Neural progenitor cell (in vitro differentiated cells): ENCODE results near the gene FAM163A. TPM values are rescaled to one million over a fixed set of nuclear protein-coding genes. Genes with fewer than 3 reads are reported as not detected.

ENCODE experiments used
- DNase-seq: peaks from one replicate; pipeline ENCODE4 v3.0.0-alpha.2; 2016; ENCODE audit warnings: low spot score
- H2AFZ ChIP-seq: fragments of 200-600 bp; sonication (generic); replicated peaks from 2 replicates; pipeline ENCODE4 v1.6.1; 2016; ENCODE audit warnings: antibody characterized with exemption
- H3F3A ChIP-seq: fragments of 200-600 bp; sonication (generic); 2 replicates; pipeline ENCODE4 v1.6.1; 2016; ENCODE audit warnings: antibody characterized with exemption, low read depth
- H3K27ac ChIP-seq: fragments of 200-600 bp; sonication (generic); 2 replicates; pipeline ENCODE4 v1.5.1; 2016; ENCODE audit warnings: mild to moderate bottlenecking
- H3K27me3 ChIP-seq: fragments of 200-600 bp; sonication (generic); 2 replicates; pipeline ENCODE4 v1.6.1; 2016; ENCODE audit warnings: mild to moderate bottlenecking, moderate library complexity
- H3K36me3 ChIP-seq: fragments of 200-600 bp; sonication (generic); 2 replicates; pipeline ENCODE4 v1.5.1; 2016
- H3K4me1 ChIP-seq: fragments of 200-600 bp; sonication (generic); 2 replicates; pipeline ENCODE4 v1.6.1; 2016; ENCODE audit warnings: mixed run types
- H3K4me2 ChIP-seq: fragments of 200-600 bp; sonication (generic); 2 replicates; pipeline ENCODE4 v1.6.1; 2016
- H3K4me3 ChIP-seq: fragments of 200-600 bp; sonication (generic); 2 replicates; pipeline ENCODE4 v1.5.1; 2016
- H3K79me2 ChIP-seq: fragments of 200-600 bp; sonication (generic); 2 replicates; pipeline ENCODE4 v1.6.1; 2016; ENCODE audit warnings: low read depth
- H3K9ac ChIP-seq: fragments of 200-600 bp; sonication (generic); 2 replicates; pipeline ENCODE4 v1.6.1; 2016
- H3K9me3 ChIP-seq: fragments of 200-600 bp; sonication (generic); 2 replicates; pipeline ENCODE4 v1.5.1; 2016; ENCODE audit warnings: low read depth
- H4K20me1 ChIP-seq: fragments of 200-600 bp; sonication (generic); 2 replicates; pipeline ENCODE4 v1.6.1; 2016; ENCODE audit warnings: low read depth
- H3K27ac Mint-ChIP-seq: 3 replicates; pipeline ENCODE4 v1.8.0; 2021; ENCODE audit warnings: mixed read lengths
- H3K27me3 Mint-ChIP-seq: 2 replicates; pipeline ENCODE4 v1.8.0; 2022; ENCODE audit warnings: low read depth, mild to moderate bottlenecking, inconsistent platforms, moderate library complexity, mixed read lengths; ENCODE audit not compliant: insufficient read depth
- H3K36me3 Mint-ChIP-seq: 3 replicates; pipeline ENCODE4 v1.8.0; 2021; ENCODE audit warnings: mixed read lengths
- H3K4me1 Mint-ChIP-seq: 3 replicates; pipeline ENCODE4 v1.8.0; 2021; ENCODE audit warnings: mixed read lengths
- H3K4me3 Mint-ChIP-seq: 3 replicates; pipeline ENCODE4 v1.8.0; 2021; ENCODE audit warnings: mild to moderate bottlenecking, moderate library complexity, mixed read lengths
- H3K9me3 Mint-ChIP-seq: 3 replicates; pipeline ENCODE4 v1.8.0; 2020; ENCODE audit warnings: mixed read lengths
- CTCF ChIP-seq: fragments of 200-600 bp; sonication (generic); IDR thresholded peaks from 2 replicates; pipeline ENCODE4 v1.5.1; 2017; ENCODE audit warnings: antibody characterized with exemption, mild to moderate bottlenecking
- EZH2 ChIP-seq: fragments of 200-600 bp; sonication (generic); IDR thresholded peaks from 2 replicates; pipeline ENCODE4 v1.6.1; 2017; ENCODE audit warnings: antibody characterized with exemption, mild to moderate bottlenecking, moderate library complexity
- EZH2phosphoT487 ChIP-seq: fragments of 200-600 bp; sonication (generic); IDR thresholded peaks from 2 replicates; pipeline ENCODE4 v1.6.1; 2017; ENCODE audit warnings: antibody characterized with exemption
- total RNA-seq: library from RNA; depleted of rRNA; stranded (reverse); fragments of >200 nt; gene quantifications from 2 replicates; pipeline ENCODE4 v1.2.3, GENCODE V29; 2015; ENCODE audit warnings: low replicate concordance

FAM163A gene
- total RNA-seq, 1 donor from 2014 or later, result 0.11 TPM

- no peak overlapping the region for H2AFZ ChIP-seq
- no peak overlapping the region for H3K27ac ChIP-seq
- DNase-seq, result no peak
- Mint-ChIP-seq H3K27ac (no peak overlapping the region), H3K4me1 (peaks cover 27% of the 10 kb centered on the region), H3K36me3 (no peaks in the 10 kb centered on the region), H3K4me3 (no peak overlapping the region), H3K27me3 (peaks cover 8% of the 10 kb centered on the region), H3K9me3 (no peaks in the 10 kb centered on the region)
- no peaks in the 10 kb centered on the region for H4K20me1 ChIP-seq
- H3K9ac ChIP-seq, result no peak overlapping the region
- H3K4me2 ChIP-seq, result no peak overlapping the region
- no peaks in the 10 kb centered on the region for H3K79me2 ChIP-seq
- no peaks in the 10 kb centered on the region for H3K36me3 ChIP-seq
- H3K4me1 ChIP-seq, result peaks cover 9% of the 10 kb centered on the region
- TF ChIP-seq EZH2 (no peak), CTCF (no peak), EZH2phosphoT487 (no peak)
- H3F3A ChIP-seq, result no peaks in the 10 kb centered on the region
- no peaks in the 10 kb centered on the region for H3K9me3 ChIP-seq
- peaks cover 19% of the 10 kb centered on the region for H3K27me3 ChIP-seq
- H3K4me3 ChIP-seq, result no peak overlapping the region
Measured at GRCh38 chr1:179820226-179820970, 77.3 kb downstream of the FAM163A start.

DNA sequence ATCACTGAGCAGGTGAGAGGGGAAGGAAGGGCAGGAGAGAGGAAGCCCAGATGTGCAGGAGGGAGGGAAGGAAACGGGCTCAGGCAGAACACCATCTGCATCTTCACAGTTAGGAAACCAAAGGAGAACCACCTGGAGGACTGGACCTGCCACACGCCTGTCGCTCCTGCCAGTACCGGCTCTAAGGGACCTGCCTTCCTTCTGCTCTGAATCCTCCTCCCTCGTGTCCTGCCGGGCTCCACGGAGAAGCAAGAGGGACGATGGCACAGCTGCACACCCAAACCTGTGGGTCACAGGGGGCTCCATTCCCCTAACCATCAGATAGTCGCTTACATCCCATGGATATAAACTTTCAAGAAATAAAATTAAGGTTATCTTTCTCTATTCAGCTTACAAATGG, 78.4 kb downstream of the FAM163A start:
- H3K27ac Mint-ChIP-seq, result no peak overlapping the region
- Histone ChIP-seq H3F3A (no peaks in the 10 kb centered on the region), H3K4me2 (no peak overlapping the region), H3K27me3 (peaks cover 8% of the 10 kb centered on the region), H3K4me1 (peaks cover 4% of the 10 kb centered on the region), H3K4me3 (no peak overlapping the region), H3K9ac (no peak overlapping the region), H3K79me2 (no peaks in the 10 kb centered on the region), H3K36me3 (no peaks in the 10 kb centered on the region), H3K27ac (no peak overlapping the region), H2AFZ (no peak overlapping the region), H4K20me1 (no peaks in the 10 kb centered on the region), H3K9me3 (no peaks in the 10 kb centered on the region)
- H3K4me1 Mint-ChIP-seq, result peaks cover 21% of the 10 kb centered on the region
- H3K4me3 Mint-ChIP-seq, result no peak overlapping the region
- TF ChIP-seq CTCF (no peak), EZH2phosphoT487 (no peak), EZH2 (no peak)
- H3K9me3 Mint-ChIP-seq, result no peaks in the 10 kb centered on the region
- no peaks in the 10 kb centered on the region for H3K36me3 Mint-ChIP-seq
- no peak for DNase-seq
- peaks cover 8% of the 10 kb centered on the region for H3K27me3 Mint-ChIP-seq

DNA sequence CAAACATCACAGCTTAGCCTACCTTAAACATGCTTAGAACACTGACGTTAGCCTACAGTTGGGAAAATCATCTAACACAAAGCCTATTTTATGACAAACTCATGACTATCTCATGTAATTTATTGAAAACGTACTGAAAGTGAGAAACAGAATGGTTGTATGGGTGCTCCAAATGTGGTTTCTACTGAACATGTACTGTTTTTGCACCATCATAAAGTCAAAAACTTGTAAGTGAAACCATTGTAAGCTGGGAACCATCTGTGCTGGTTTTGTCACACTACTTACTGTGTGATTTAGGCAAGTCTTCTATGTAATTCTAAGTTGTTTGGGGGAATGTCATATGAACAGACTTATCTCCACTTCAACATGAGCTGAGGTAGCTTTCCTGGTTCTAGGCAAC, 79.0 kb downstream of the FAM163A start:
- H3K36me3 Mint-ChIP-seq, result no peaks in the 10 kb centered on the region
- H3K4me3 Mint-ChIP-seq, result no peak overlapping the region
- TF ChIP-seq CTCF (no peak), EZH2phosphoT487 (no peak), EZH2 (no peak)
- H4K20me1 ChIP-seq, result no peaks in the 10 kb centered on the region
- H3K27me3 Mint-ChIP-seq, result peaks cover 8% of the 10 kb centered on the region
- no peaks in the 10 kb centered on the region for H3K9me3 Mint-ChIP-seq
- no peak overlapping the region for H3K9ac ChIP-seq
- H3K36me3 ChIP-seq, result no peaks in the 10 kb centered on the region
- H3F3A ChIP-seq, result no peaks in the 10 kb centered on the region
- H3K4me2 ChIP-seq, result no peak overlapping the region
- H2AFZ ChIP-seq, result no peak overlapping the region
- peaks cover 3% of the 10 kb centered on the region for H3K27me3 ChIP-seq
- H3K4me1 ChIP-seq, result peaks cover 4% of the 10 kb centered on the region
- no peaks in the 10 kb centered on the region for H3K79me2 ChIP-seq
- no peak for DNase-seq
- H3K4me1 Mint-ChIP-seq, result peaks cover 20% of the 10 kb centered on the region
- H3K27ac ChIP-seq, result no peak overlapping the region
- H3K9me3 ChIP-seq, result no peaks in the 10 kb centered on the region
- H3K27ac Mint-ChIP-seq, result no peak overlapping the region
- no peak overlapping the region for H3K4me3 ChIP-seq
